Measurements from ENCODE around the gene GMDS. TPM values are rescaled to one million over a fixed set of nuclear protein-coding genes. Genes with fewer than 3 reads are reported as not detected.

The GMDS gene
- total and polyA plus RNA-seq, 2 experiments from 2014 or later: 30.1 to 36.5 TPM

DNA sequence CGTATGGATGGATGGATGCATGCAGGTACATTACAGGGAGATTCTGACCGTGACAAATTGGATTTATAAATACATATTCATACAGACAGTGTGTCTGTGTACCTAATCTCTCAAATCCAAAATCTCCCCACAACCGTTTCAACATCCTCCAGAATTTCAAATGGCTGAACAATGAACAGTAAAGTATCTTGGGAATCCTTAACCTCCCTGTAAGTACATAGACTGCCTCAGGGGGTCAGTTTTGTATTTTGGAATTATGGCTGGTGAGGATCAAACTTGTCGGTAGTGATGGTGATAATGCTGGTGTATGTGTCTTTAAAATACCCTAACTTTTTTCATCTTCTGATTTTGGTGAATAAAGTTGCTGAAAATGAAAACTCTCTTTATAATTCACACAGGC lies 389.5 kb downstream of the GMDS start (continued):
- no peak for TF ChIP-seq EZH2 (IDR thresholded peaks at IDR 0.05; ENCODE audit: low read depth, unreplicated experiment)
- no peak for TF ChIP-seq JUNB (IDR thresholded peaks at IDR 0.05; ENCODE audit: unreplicated experiment)
- no peak for TF ChIP-seq ZNF114 (CRISPR knock-in tag; IDR thresholded peaks at IDR 0.05)
- TF ChIP-seq, protein P1, sequence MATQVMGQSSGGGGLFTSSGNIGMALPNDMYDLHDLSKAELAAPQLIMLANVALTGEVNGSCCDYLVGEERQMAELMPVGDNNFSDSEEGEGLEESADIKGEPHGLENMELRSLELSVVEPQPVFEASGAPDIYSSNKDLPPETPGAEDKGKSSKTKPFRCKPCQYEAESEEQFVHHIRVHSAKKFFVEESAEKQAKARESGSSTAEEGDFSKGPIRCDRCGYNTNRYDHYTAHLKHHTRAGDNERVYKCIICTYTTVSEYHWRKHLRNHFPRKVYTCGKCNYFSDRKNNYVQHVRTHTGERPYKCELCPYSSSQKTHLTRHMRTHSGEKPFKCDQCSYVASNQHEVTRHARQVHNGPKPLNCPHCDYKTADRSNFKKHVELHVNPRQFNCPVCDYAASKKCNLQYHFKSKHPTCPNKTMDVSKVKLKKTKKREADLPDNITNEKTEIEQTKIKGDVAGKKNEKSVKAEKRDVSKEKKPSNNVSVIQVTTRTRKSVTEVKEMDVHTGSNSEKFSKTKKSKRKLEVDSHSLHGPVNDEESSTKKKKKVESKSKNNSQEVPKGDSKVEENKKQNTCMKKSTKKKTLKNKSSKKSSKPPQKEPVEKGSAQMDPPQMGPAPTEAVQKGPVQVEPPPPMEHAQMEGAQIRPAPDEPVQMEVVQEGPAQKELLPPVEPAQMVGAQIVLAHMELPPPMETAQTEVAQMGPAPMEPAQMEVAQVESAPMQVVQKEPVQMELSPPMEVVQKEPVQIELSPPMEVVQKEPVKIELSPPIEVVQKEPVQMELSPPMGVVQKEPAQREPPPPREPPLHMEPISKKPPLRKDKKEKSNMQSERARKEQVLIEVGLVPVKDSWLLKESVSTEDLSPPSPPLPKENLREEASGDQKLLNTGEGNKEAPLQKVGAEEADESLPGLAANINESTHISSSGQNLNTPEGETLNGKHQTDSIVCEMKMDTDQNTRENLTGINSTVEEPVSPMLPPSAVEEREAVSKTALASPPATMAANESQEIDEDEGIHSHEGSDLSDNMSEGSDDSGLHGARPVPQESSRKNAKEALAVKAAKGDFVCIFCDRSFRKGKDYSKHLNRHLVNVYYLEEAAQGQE (IDR thresholded peaks at IDR 0.05; ENCODE audit: unreplicated experiment): no peak
- TF ChIP-seq STAT1 (IDR thresholded peaks at IDR 0.05; ENCODE audit: unreplicated experiment): no peak
- no peak for TF ChIP-seq POLR2AphosphoS5 (IDR thresholded peaks at IDR 0.05; ENCODE audit: low read depth)
- TF ChIP-seq ETS1 (IDR thresholded peaks at IDR 0.05): no peak
- TF ChIP-seq NANOG (IDR thresholded peaks at IDR 0.05; ENCODE audit: borderline replicate concordance): no peak
- TF ChIP-seq, protein P2, sequence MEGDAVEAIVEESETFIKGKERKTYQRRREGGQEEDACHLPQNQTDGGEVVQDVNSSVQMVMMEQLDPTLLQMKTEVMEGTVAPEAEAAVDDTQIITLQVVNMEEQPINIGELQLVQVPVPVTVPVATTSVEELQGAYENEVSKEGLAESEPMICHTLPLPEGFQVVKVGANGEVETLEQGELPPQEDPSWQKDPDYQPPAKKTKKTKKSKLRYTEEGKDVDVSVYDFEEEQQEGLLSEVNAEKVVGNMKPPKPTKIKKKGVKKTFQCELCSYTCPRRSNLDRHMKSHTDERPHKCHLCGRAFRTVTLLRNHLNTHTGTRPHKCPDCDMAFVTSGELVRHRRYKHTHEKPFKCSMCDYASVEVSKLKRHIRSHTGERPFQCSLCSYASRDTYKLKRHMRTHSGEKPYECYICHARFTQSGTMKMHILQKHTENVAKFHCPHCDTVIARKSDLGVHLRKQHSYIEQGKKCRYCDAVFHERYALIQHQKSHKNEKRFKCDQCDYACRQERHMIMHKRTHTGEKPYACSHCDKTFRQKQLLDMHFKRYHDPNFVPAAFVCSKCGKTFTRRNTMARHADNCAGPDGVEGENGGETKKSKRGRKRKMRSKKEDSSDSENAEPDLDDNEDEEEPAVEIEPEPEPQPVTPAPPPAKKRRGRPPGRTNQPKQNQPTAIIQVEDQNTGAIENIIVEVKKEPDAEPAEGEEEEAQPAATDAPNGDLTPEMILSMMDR (conservative IDR thresholded peaks at IDR 0.05; ENCODE audit: low read depth in 2 of 2): no peak; a peak in 1 of 4 replicates

GRCh38 chr6:1854296-1854695 lies 391.1 kb downstream of the GMDS start:
- peaks cover 20% of the 10 kb centered on the region for H3K4me1 ChIP-seq (ENCODE audit: insufficient read depth)
- H3K27me3 ChIP-seq (ENCODE audit: insufficient read depth): no peaks in the 10 kb centered on the region
- H3F3A ChIP-seq (replicated peaks; ENCODE audit: low read depth): no peaks in the 10 kb centered on the region
- H4K20me1 ChIP-seq (replicated peaks; ENCODE audit: insufficient read depth): no peaks in the 10 kb centered on the region; the same call in 1 of the 2 replicates
- Mint-ChIP-seq H3K27me3 (ENCODE audit: insufficient read depth, low read depth, poor library complexity) (no peaks in the 10 kb centered on the region), H3K4me3 (no peak overlapping the region), H3K27ac (no peak overlapping the region), H3K9me3 (no peaks in the 10 kb centered on the region), H3K4me1 (peaks cover 34% of the 10 kb centered on the region), H3K36me3 (ENCODE audit: low read depth) (no peaks in the 10 kb centered on the region)
- no peak overlapping the region for H2AFZ ChIP-seq
- no peak for ATAC-seq
- no peaks in the 10 kb centered on the region for H3K79me2 ChIP-seq (replicated peaks; ENCODE audit: insufficient read depth)
- H3K4me3 ChIP-seq: no peak overlapping the region
- no peak for DNase-seq (ENCODE audit: low spot score)
- no peak overlapping the region for H3K27ac ChIP-seq (ENCODE audit: low read depth)
- H3K4me2 ChIP-seq: no peak overlapping the region
- H3K36me3 ChIP-seq (ENCODE audit: insufficient read depth): no peaks in the 10 kb centered on the region
- TF ChIP-seq, protein P1 (IDR thresholded peaks at IDR 0.05; ENCODE audit: unreplicated experiment): no peak
- no peak for TF ChIP-seq CREB1 (CRISPR knock-in tag; IDR thresholded peaks at IDR 0.05; ENCODE audit: low read depth)
- TF ChIP-seq JUNB (IDR thresholded peaks at IDR 0.05; ENCODE audit: unreplicated experiment): no peak
- no peaks in the 10 kb centered on the region for H3K9me2 ChIP-seq (ENCODE audit: insufficient read depth)
